GM20000 (cell line): ENCODE data around the gene C16orf74.

ENCODE experiments used
- DNase-seq: peaks from one replicate; pipeline ENCODE4 v3.0.0; 2012; ENCODE audit warnings: low spot score
- TF ChIP-seq, protein P1 (sequence below): IDR thresholded peaks from 2 replicates; pipeline ENCODE4 v1.5.1; 2012; ENCODE audit warnings: mild to moderate bottlenecking, control low read depth; ENCODE audit errors: extremely low read depth, missing control alignments

Gene C16orf74

DNA sequence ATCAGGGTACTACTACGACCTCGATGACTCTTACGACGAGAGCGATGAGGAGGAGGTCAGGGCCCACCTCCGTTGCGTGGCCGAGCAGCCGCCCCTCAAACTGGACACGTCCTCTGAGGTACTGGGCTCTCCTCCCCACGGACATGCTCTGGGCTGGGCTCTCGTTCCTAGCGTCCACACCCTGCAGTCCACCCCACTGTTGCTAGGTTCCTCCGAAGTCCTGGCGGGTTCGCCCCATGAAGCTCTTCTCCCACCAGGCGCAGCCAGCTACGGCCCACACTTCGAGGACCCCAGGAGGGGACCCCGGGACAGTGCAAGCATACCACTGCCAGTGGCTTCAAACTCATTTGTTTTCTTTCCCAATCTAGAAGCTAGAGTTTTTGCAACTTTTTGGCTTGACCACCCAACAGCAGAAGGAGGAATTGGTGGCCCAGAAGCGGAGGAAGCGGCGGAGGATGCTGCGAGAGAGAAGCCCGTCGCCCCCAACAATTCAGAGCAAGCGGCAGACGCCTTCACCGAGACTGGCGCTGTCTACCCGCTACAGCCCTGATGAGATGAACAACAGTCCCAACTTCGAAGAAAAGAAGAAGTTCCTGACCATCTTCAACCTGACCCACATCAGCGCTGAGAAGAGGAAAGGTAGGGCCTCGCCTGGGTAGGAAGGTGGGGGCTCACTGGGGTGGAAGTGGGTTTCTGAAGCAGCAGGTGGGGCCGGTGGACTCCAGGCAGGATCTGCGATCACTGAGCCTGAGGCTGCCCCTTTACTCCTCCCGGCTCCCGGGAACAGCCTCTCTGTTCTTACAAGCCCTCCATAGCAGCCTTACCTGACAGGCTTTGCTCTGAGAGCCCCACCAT is 87.7 kb downstream of the C16orf74 start:
- TF ChIP-seq, protein P1, sequence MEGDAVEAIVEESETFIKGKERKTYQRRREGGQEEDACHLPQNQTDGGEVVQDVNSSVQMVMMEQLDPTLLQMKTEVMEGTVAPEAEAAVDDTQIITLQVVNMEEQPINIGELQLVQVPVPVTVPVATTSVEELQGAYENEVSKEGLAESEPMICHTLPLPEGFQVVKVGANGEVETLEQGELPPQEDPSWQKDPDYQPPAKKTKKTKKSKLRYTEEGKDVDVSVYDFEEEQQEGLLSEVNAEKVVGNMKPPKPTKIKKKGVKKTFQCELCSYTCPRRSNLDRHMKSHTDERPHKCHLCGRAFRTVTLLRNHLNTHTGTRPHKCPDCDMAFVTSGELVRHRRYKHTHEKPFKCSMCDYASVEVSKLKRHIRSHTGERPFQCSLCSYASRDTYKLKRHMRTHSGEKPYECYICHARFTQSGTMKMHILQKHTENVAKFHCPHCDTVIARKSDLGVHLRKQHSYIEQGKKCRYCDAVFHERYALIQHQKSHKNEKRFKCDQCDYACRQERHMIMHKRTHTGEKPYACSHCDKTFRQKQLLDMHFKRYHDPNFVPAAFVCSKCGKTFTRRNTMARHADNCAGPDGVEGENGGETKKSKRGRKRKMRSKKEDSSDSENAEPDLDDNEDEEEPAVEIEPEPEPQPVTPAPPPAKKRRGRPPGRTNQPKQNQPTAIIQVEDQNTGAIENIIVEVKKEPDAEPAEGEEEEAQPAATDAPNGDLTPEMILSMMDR, result no peak
- DNase-seq, result no peak

DNA sequence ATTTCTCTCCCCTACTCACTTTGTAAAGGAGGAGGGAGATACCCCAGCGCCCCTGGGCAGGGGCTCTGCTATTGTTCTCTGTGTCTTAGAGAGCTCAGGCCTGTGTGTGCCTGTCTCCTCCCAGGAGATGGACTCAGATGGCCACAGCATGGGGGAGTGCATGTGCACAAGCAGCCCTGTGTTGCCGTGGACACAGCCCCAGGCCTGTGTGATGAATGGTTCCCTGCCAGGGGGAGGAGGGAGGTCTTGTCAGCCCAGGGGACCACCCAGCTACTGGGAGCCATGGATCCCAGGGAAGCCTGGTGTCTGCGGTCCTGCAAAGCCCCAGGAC is 88.4 kb downstream of the C16orf74 start:
- DNase-seq, result no peak
- TF ChIP-seq, protein P1, result no peak

DNA sequence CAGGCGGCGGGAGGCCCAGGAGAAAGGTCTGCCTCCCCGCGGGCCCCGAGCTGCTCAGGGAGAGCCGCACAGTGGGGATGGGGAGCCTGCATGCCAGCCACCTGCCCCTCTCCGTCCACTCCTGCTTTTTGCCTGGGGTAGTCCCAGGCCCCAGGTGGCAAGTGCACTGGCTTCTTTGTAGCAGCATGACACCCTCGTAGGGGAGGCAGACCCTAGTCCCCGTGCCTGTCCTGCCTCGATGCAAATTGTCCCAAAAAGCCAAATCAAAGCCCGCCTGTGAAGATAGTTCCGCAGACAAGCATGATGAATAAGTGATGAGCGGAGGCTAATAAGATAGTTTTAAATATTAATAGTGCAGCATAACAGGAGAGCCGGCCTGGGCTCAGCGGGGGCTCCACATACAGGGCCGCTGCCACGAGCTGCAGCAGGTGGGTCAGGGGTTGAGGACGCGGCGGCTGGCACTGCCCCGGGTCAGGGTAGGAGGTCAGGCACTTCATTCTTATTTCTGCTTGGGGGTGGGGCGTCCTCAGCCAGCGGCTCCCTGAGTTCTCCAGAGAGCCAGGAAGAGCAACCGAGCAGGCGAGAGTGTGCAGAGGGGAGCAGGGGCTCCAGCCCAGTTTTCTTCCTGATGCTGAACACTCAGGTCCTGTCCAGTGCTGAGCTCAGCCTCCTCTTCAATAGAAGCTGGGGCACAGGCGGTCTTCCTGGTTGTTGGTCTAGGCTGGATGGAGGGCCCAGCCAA is 89.0 kb downstream of the C16orf74 start:
- TF ChIP-seq, protein P1, result no peak
- peak; percentile 24 for DNase-seq

DNA sequence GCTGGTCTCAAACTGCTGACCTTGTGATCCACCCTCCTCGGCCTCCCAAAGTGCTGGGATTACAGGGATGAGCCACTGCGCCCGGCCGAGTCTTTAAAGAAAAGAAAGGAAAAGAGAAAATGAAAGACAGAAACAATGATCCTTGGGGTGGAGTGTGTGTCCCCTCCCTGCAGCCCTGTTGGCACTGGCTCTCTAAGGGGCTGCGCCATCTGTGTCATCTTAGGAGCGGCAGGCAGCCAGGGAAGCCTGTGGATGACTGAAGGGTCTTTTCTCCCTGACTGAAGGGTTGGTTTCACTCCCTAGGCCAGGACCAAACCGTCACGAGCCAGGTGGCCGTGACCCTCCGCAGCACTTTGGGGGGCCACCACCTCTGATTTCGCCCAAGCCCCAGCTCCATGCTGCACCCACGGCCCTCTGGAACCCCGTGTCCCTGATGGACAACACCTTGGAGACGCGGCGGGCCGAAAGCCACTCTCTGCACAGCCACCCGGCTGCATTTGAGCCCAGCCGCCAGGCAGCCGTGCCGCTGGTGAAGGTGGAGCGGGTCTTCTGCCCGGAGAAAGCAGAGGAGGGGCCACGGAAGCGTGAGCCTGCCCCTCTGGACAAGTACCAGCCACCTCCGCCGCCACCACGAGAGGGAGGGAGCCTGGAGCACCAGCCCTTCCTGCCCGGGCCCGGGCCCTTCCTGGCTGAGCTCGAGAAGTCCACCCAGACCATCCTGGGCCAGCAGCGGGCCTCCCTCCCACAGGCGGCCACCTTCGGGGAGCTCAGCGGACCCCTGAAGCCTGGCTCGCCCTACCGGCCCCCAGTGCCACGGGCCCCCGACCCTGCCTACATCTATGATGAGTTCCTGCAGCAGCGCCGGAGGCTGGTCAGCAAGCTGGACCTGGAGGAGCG is 89.8 kb downstream of the C16orf74 start:
- DNase-seq, result peak; percentile 21
- TF ChIP-seq, protein P1, result no peak

DNA sequence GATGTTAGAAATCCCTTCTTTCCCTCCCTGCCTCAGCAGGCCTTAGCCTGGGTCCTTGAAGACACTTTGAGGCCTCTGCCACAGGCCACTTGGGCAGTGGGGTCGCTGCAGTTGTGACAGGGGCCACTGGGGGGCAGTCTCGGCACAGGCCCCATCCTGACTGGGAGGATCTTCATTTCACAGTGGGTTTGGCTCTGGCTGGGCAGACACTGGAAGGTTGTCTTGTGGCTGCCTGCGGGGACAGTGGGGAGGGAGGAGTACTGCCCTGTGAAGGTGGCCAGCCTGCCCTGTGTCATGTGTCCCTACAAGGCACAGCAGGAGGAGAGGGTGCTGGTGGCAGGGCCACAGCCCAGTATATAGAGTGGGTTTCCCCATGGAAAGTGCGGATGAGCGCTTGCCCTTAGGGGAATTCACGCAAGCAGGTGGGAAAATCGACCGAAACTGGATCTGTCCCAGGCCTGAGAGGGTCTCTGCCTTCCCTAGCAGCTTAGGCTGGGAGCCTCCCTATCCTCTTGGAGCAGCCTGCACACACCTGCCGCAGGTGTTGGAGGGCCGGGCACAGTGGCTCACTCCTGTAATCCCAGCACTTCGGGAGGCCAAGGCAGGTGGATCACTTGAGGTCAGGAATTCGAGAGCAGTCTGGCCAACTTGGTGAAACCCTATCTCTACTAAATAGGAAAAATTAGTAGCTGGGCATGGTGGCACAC is 90.9 kb downstream of the C16orf74 start:
- TF ChIP-seq, protein P1, result peak; percentile 93
- DNase-seq, result peak; percentile 91

DNA sequence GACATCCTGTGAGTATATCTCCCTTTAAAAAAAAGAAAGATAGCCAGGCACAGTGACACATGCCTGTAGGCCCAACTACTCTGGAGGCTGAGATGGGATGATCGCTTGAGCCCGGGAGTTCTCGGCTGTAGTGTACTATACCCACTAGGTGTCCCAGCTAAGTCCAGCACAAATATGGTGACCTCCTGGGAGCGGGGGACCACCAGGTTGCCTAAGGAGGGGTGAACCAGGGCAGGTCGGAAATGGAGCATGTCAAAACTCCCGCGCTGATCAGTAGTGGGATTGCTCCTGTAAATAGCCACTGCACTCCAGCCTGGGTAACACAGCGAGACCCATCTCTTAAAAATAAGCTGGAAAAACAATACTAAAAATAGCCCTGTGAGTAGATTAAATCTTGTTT is 91.6 kb downstream of the C16orf74 start:
- no peak for DNase-seq
- TF ChIP-seq, protein P1, result no peak
